ENCODE data around the gene TBXT.
"Not testable (repeated sequence)": the region's sequence is repeated elsewhere in the genome, so short reads cannot be mapped to it uniquely, and the experiment has no call there.

The TBXT gene

GRCh38 chr6:166152660-166153059 lies 15.0 kb downstream of the TBXT start:
- DNase-seq (ENCODE audit: low read depth in 2 of 2) = no peak
- TF ChIP-seq CTCF (IDR thresholded peaks at IDR 0.05; ENCODE audit: low read depth, low read length) = no peak
- no peak overlapping the region for H3K4me3 ChIP-seq (replicated peaks in 1 of 2; ENCODE audit: low read depth in 2 of 2, low read length in 2 of 2)

DNA sequence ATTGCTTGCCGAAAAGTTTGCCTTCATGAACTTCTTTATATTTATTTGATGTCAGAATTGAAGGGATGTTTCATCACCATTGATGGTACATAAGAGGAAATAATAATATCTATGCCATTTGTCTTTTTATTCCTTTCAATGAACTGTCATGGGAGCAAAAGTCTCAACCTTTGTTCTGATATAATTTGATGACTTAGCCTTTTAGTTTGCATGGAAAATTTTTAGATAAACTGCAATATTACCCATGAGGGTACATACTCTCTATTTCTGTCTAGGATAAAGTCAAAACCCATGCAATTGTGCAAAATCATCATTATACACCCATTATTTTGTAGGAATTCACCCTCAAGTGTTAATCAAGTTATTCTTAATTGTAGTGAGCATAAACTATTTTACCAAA lies 15.9 kb downstream of the TBXT start:
- no peak for TF ChIP-seq CTCF (IDR thresholded peaks at IDR 0.05; ENCODE audit: low read depth, low read length)
- H3K4me3 ChIP-seq (replicated peaks in 1 of 2; ENCODE audit: low read depth in 2 of 2, low read length in 2 of 2) = no peak overlapping the region
- DNase-seq (ENCODE audit: low read depth in 2 of 2) = no peak

GRCh38 chr6:166145751-166146150 lies 21.9 kb downstream of the TBXT start:
- H3K4me3 ChIP-seq (replicated peaks in 1 of 2; ENCODE audit: low read depth in 2 of 2, low read length in 2 of 2) = no peak overlapping the region
- peak in 1 of 2 donors; percentile 10 for DNase-seq (ENCODE audit: low read depth in 2 of 2)
- no peak for TF ChIP-seq CTCF (IDR thresholded peaks at IDR 0.05; ENCODE audit: low read depth, low read length)

GRCh38 chr6:166143011-166143410 lies 24.6 kb downstream of the TBXT start:
- TF ChIP-seq CTCF (IDR thresholded peaks at IDR 0.05; ENCODE audit: low read depth, low read length) = no peak
- no peak overlapping the region for H3K4me3 ChIP-seq (replicated peaks in 1 of 2; ENCODE audit: low read depth in 2 of 2, low read length in 2 of 2)
- peak; percentile 45 to 73 for DNase-seq (ENCODE audit: low read depth in 2 of 2)

- no peak for DNase-seq (ENCODE audit: low read depth in 2 of 2)
- TF ChIP-seq CTCF (IDR thresholded peaks at IDR 0.05; ENCODE audit: low read depth, low read length) = no peak
- H3K4me3 ChIP-seq (replicated peaks in 1 of 2; ENCODE audit: low read depth in 2 of 2, low read length in 2 of 2) = no peak overlapping the region
These were observed 39.8 kb downstream of the TBXT start for GRCh38 chr6:166127624-166128472.

- H3K4me3 ChIP-seq (replicated peaks in 1 of 2; ENCODE audit: low read depth in 2 of 2, low read length in 2 of 2); DNase-seq (ENCODE audit: low read depth in 2 of 2): not testable (repeated sequence)
These were observed 44.5 kb downstream of the TBXT start for GRCh38 chr6:166123115-166123514.

DNA sequence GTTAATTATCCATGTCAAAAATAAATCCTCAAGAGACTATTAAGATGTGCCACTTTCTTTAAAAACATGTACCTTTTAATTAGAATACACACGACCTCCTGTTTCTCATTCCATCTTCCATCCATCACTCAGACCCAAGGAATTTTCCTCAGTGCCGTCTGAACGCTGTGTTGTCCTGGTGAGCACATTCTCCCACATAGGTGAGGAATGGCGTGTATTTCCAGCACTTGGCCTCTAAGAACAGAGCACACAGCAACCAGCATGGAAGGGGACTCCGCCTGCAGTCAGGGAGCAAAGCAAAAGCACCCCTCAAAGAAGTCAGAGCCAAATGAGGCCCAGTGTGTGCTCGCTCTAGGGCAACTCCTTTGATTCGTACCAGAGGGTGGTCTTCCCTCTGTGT lies 45.9 kb downstream of the TBXT start:
- no peak for DNase-seq (ENCODE audit: low read depth in 2 of 2)
- H3K4me3 ChIP-seq (replicated peaks in 1 of 2; ENCODE audit: low read depth in 2 of 2, low read length in 2 of 2) = no peak overlapping the region
- TF ChIP-seq CTCF (IDR thresholded peaks at IDR 0.05; ENCODE audit: low read depth, low read length) = no peak
